GM12874 (cell line): ENCODE measurements around the gene HTRA3.

ENCODE experiments used
- CTCF ChIP-seq: IDR thresholded peaks from 2 replicates; pipeline ENCODE4 v1.5.1; 2011; ENCODE audit warnings: low read depth, mild to moderate bottlenecking, control low read depth, low read length, moderate library complexity; ENCODE audit not compliant: insufficient read depth

HTRA3 gene

GRCh38 chr4:8281519-8282133 is 12.1 kb downstream of the HTRA3 start:
- TF ChIP-seq CTCF = no peak

DNA sequence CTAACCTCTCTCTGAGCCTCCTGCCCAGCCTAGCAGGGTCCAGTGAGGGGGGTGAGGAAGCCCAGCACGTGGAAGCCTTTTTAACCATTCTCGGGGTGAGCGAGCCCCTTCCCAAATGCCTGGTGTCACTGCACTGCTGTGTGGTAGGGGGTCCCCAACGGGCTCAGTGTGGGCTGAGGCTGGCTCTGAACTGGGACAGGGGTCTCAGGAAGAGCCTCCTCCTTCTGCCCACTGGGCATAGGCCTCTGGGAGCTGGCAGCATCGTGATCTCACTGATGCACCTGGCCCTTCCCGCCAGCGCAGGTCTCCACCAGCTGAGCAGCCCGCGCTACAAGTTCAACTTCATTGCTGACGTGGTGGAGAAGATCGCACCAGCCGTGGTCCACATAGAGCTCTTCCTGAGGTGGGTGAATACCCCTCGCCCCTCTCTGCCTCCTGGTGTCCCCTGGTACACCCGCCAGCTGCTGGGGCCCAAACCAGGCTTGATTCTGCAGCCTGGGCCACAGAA is 12.6 kb downstream of the HTRA3 start:
- no peak for TF ChIP-seq CTCF

GRCh38 chr4:8282742-8283141 is 13.2 kb downstream of the HTRA3 start:
- no peak for TF ChIP-seq CTCF

- no peak for TF ChIP-seq CTCF
Observed at GRCh38 chr4:8283161-8283560, 13.6 kb downstream of the HTRA3 start.

- TF ChIP-seq CTCF = no peak
Observed at GRCh38 chr4:8283631-8284121, 14.1 kb downstream of the HTRA3 start.

GRCh38 chr4:8284391-8284790 is 14.8 kb downstream of the HTRA3 start:
- no peak for TF ChIP-seq CTCF

DNA sequence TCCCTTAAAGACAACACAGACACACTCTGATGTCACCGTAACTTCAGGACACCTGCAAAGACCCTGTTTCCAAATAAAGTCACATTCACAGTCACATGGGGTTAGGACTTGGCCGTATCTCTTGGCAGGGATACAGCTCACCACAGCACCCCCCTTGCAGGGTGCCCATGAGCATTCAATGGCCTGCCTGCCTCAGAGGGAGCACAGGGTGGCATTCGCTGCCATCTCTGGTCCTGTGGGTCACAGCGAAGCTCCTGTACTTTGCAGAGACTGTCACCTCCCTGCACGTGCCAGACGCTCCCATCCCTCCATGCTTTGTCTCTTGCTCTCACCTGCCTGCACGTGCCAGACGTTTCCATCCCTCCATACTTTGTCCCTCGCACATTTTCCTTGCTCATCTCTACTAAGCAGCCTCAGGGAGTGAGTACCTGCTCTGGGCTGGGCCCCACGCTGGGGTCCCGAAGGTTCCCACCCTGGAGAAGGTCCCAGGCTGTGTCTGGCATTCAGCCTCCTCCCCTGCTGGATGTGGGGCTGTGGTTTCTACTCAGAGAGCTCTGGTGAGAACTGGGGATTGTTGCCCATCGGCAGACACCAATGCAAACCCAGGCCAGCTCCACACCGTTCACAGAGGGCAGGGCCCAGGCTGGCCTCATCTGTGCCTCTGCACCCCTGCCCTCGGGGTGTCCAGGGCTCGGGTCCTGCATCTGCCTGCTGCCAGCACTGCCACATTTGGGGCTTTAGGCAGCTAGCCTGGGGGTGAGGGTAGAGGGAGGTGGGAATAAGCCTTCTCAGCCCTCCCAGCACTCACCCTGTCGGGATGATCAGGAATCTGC is 15.8 kb downstream of the HTRA3 start:
- no peak for TF ChIP-seq CTCF
